Thoracic aorta (tissue), 2 donors: Measurements from ENCODE around the gene PER2. TPM values are rescaled to one million over a fixed set of nuclear protein-coding genes. Genes with fewer than 3 reads are reported as not detected.

Experiments
- ATAC-seq: fragments of 150-250 bp; one replicate; pipeline ENCODE4 v1.8.0; 2017; ENCODE audit warnings: low read depth; ENCODE audit not compliant: insufficient number of reproducible peaks, low FRiP score
- DNase-seq: peaks from one replicate; pipeline ENCODE4 v3.0.0-alpha.2; 2020; ENCODE audit warnings: low spot score
- H3K27ac ChIP-seq, 2 donors: fragments of 200-600 bp; sonication (generic); 1 replicate in 1 of 2; 2 replicates in 1 of 2; pipeline ENCODE4 v1.5.1; 2016; ENCODE audit warnings: mild to moderate bottlenecking in 2 of 2, moderate library complexity in 2 of 2
- H3K27me3 ChIP-seq: fragments of 200-600 bp; sonication (generic); replicated peaks from 2 replicates; pipeline ENCODE4 v1.6.0; 2016; ENCODE audit warnings: mild to moderate bottlenecking; ENCODE audit not compliant: insufficient read depth
- H3K36me3 ChIP-seq: fragments of 200-600 bp; sonication (generic); one replicate; pipeline ENCODE4 v1.5.1; 2016
- H3K4me1 ChIP-seq, 2 donors: fragments of 200-600 bp; sonication (generic); 1 replicate in 1 of 2; 2 replicates in 1 of 2; pipeline versions ENCODE4 v1.5.1 to v1.6.0; 2016; ENCODE audit warnings: low read depth in 2 of 2, mild to moderate bottlenecking in 1 of 2; ENCODE audit not compliant: control insufficient read depth in 1 of 2
- H3K4me3 ChIP-seq: fragments of 200-600 bp; sonication (generic); 2 replicates; pipeline ENCODE4 v1.5.1; 2016; ENCODE audit warnings: mild to moderate bottlenecking
- H3K9me3 ChIP-seq: fragments of 200-600 bp; sonication (generic); 2 replicates; pipeline ENCODE4 v1.5.1; 2016
- CTCF ChIP-seq: fragments of 200-600 bp; sonication (generic); IDR thresholded peaks from one replicate; pipeline ENCODE4 v1.5.1; 2019; ENCODE audit warnings: antibody characterized with exemption
- total RNA-seq, 2 donors: library from RNA; depleted of rRNA; stranded (reverse); fragments of >200 nt; gene quantifications; one replicate each; pipeline versions ENCODE4 v1.1.0 to v1.2.3, GENCODE V29; 2016

PER2 gene
- total RNA-seq, 2 donors from 2014 or later = 14.2 to 26.2 TPM

- Histone ChIP-seq H3K27me3 (no peaks in the 10 kb centered on the region), H3K9me3 (no peaks in the 10 kb centered on the region), H3K36me3 (no peaks in the 10 kb centered on the region), H3K4me1 (no peaks in the 10 kb centered on the region), H3K27ac (no peak overlapping the region), H3K4me3 (no peak overlapping the region)
- DNase-seq (no peak), ATAC-seq (no peak)
- no peak for TF ChIP-seq CTCF
Measured at GRCh38 chr2:238216651-238217184, 71.7 kb downstream of the PER2 start.

- no peak for TF ChIP-seq CTCF
- Histone ChIP-seq H3K4me1 (peaks cover 5 to 13% of the 10 kb centered on the region in 2 donors), H3K27me3 (no peaks in the 10 kb centered on the region), H3K4me3 (no peak overlapping the region), H3K27ac (no peak overlapping the region), H3K9me3 (no peaks in the 10 kb centered on the region), H3K36me3 (no peaks in the 10 kb centered on the region)
- no peak for ATAC-seq
- no peak for DNase-seq
Measured at GRCh38 chr2:238207006-238207405, 81.4 kb downstream of the PER2 start.

- TF ChIP-seq CTCF = no peak
- Histone ChIP-seq H3K9me3 (no peaks in the 10 kb centered on the region), H3K36me3 (no peaks in the 10 kb centered on the region), H3K27ac (peak overlapping the region; percentile 81 to 87), H3K4me3 (peak overlapping the region; percentile 84), H3K27me3 (no peaks in the 10 kb centered on the region), H3K4me1 (peaks cover 26 to 33% of the 10 kb centered on the region in 2 donors)
- ATAC-seq (no peak), DNase-seq (no peak)
Measured at GRCh38 chr2:238203973-238204683, 84.3 kb downstream of the PER2 start.

- H3K27ac ChIP-seq = peak within 1 kb of the TSS; percentile 87 to 92
- no peak for TF ChIP-seq CTCF
- no peaks in the 10 kb centered on the region for H3K27me3 ChIP-seq
- peak; percentile 33 for DNase-seq
- H3K9me3 ChIP-seq = no peaks in the 10 kb centered on the region
- peaks cover 26 to 41% of the 10 kb centered on the region in 2 donors for H3K4me1 ChIP-seq
- no peaks in the 10 kb centered on the region for H3K36me3 ChIP-seq
- peak; percentile 89 for ATAC-seq
- H3K4me3 ChIP-seq = peak within 1 kb of the TSS; percentile 84
Measured at GRCh38 chr2:238203094-238203972, 85.1 kb downstream of the PER2 start, which contains the start of gene ILKAP. TSS of gene ILKAP (minus strand) at chr2:238203695. CDS start at chr2:238203553, 142 bp downstream.
